Measurements from ENCODE around the gene NUMBL.

DNA sequence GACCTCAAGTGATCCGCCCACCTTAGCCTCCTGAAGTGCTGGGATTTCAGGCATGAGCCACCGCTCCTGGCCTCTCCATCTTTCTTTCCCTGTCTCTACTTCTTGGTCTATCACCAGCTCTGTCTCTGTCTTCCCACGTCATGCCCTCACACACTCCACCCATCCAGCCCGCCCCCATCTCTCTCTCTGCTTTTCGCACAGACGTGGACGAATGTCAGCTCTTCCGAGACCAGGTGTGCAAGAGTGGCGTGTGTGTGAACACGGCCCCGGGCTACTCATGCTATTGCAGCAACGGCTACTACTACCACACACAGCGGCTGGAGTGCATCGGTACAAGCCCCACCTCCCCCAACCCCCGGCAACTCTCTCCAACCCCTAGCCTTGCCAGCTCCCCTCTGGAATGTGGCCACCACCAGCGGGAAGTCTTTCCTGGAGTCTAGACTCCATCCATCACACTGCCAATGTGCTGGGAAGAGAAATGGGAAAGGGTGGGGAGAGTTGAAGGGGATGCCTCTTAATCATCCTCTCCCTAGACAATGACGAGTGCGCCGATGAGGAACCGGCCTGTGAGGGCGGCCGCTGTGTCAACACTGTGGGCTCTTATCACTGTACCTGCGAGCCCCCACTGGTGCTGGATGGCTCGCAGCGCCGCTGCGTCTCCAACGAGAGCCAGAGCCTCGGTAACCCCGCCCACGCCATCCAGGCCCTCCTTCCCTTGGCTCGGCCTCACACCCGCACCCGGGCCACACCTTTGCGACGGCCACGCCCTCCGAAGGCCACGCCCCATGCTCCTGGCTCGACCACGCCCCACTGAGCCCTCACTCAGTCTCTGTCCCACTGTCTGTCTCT is 66.8 kb downstream of the NUMBL start:
- TF ChIP-seq POLR2A (IDR thresholded peaks at IDR 0.05; ENCODE audit: control extremely low read depth in 1 of 2, low read depth in 2 of 2, low read length in 2 of 2) = peak in 1 of 2 experiments; percentile 63; a peak in 2 of 3 replicates
- TF ChIP-seq SP1 (IDR thresholded peaks at IDR 0.05; ENCODE audit: low read depth, low read length) = peak; percentile 33; the same call in 1 of the 2 replicates
- no peak for TF ChIP-seq RFX5 (IDR thresholded peaks at IDR 0.05; ENCODE audit: borderline replicate concordance, low read depth, low read length)
- TF ChIP-seq, protein P1, sequence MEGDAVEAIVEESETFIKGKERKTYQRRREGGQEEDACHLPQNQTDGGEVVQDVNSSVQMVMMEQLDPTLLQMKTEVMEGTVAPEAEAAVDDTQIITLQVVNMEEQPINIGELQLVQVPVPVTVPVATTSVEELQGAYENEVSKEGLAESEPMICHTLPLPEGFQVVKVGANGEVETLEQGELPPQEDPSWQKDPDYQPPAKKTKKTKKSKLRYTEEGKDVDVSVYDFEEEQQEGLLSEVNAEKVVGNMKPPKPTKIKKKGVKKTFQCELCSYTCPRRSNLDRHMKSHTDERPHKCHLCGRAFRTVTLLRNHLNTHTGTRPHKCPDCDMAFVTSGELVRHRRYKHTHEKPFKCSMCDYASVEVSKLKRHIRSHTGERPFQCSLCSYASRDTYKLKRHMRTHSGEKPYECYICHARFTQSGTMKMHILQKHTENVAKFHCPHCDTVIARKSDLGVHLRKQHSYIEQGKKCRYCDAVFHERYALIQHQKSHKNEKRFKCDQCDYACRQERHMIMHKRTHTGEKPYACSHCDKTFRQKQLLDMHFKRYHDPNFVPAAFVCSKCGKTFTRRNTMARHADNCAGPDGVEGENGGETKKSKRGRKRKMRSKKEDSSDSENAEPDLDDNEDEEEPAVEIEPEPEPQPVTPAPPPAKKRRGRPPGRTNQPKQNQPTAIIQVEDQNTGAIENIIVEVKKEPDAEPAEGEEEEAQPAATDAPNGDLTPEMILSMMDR (IDR thresholded peaks at IDR 0.05; ENCODE audit: control extremely low read depth in 1 of 3, insufficient read depth in 1 of 3, low read depth in 1 of 3, low read length in 3 of 3) = peak in 1 of 3 experiments; percentile 1; a peak in 1 of 4 replicates
- TF ChIP-seq BCL11A (IDR thresholded peaks at IDR 0.05; ENCODE audit: low read depth in 2 of 2, low read length in 2 of 2) = no peak
- TF ChIP-seq SP2 (IDR thresholded peaks at IDR 0.05; ENCODE audit: low read length) = no peak
- TF ChIP-seq ZNF274 (IDR thresholded peaks at IDR 0.05; ENCODE audit: borderline replicate concordance, extremely low read depth, low read length) = no peak
- peak; percentile 64; the same call in 1 of the 2 replicates for TF ChIP-seq POLR2AphosphoS5 (IDR thresholded peaks at IDR 0.05; ENCODE audit: low read depth, low read length)
- no peak for TF ChIP-seq SAP30 (IDR thresholded peaks at IDR 0.05; ENCODE audit: insufficient read depth, insufficient replicate concordance, low read length)
- TF ChIP-seq, protein P2, sequence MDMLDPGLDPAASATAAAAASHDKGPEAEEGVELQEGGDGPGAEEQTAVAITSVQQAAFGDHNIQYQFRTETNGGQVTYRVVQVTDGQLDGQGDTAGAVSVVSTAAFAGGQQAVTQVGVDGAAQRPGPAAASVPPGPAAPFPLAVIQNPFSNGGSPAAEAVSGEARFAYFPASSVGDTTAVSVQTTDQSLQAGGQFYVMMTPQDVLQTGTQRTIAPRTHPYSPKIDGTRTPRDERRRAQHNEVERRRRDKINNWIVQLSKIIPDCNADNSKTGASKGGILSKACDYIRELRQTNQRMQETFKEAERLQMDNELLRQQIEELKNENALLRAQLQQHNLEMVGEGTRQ (IDR thresholded peaks at IDR 0.05; ENCODE audit: low read length) = no peak
- no peak for TF ChIP-seq SIX5 (IDR thresholded peaks at IDR 0.05; ENCODE audit: low read depth, low read length)
- TF ChIP-seq HDAC2 (IDR thresholded peaks at IDR 0.05; ENCODE audit: borderline replicate concordance in 1 of 2, low read depth in 2 of 2, low read length in 2 of 2) = no peak
- TF ChIP-seq CREB1 (IDR thresholded peaks at IDR 0.05) = peak; percentile 37; the same call in 1 of the 2 replicates
